Erythroblast (primary cell): ENCODE results near the gene MAP2K7.

ENCODE experiments used
- GATA1 ChIP-seq: IDR thresholded peaks from 2 replicates; pipeline ENCODE4 v1.6.1; 2011; ENCODE audit warnings: low read depth, mild to moderate bottlenecking, control low read depth, low read length, moderate library complexity
- POLR2A ChIP-seq: IDR thresholded peaks from 2 replicates; pipeline ENCODE4 v1.6.1; 2011; ENCODE audit warnings: mild to moderate bottlenecking, low read length

DNA sequence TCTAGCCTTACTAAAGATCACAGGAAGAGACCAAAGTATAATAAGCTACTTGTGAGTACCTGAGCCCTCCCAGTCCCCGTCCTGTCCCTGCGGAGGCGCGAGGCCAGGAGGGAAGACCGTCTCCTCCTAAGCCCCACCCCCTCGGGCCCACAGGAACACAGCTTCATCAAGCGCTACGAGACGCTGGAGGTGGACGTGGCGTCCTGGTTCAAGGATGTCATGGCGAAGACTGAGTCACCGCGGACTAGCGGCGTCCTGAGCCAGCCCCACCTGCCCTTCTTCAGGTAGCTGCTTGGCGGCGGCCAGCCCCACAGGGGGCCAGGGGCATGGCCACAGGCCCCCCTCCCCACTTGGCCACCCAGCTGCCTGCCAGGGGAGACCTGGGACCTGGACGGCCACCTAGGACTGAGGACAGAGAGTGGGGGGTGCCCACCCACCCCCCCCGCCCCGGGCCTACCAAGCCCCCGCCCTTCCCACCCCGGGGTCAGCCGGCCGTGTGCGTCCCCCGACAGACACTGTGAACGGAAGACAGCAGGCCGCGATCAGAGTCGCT is 8.5 kb downstream of the MAP2K7 start:
- no peak for TF ChIP-seq POLR2A
- no peak for TF ChIP-seq GATA1
